Aorta (tissue), 5 donors: Measurements from ENCODE around the gene PSMD2. TPM values are rescaled to one million over a fixed set of nuclear protein-coding genes. Genes with fewer than 3 reads are reported as not detected.
A peak's percentile ranks its signal among the peaks of the same experiment; 100 is the strongest.

ENCODE experiments used
- ATAC-seq: fragments of 200-7000 bp; cut with Tn5 transposase; one replicate; pipeline ENCODE4 v1.9.1; 2022; ENCODE audit warnings: moderate library complexity; ENCODE audit not compliant: low FRiP score
- DNase-seq, 2 donors: peaks; one replicate each; pipeline ENCODE4 v3.0.0-alpha.2; 2020
- H3K27ac ChIP-seq, 2 donors: one replicate each; pipeline ENCODE4 v1.5.1; 2013; ENCODE audit warnings: low read length in 2 of 2, mild to moderate bottlenecking in 2 of 2, moderate library complexity in 2 of 2, control low read depth in 1 of 2, inconsistent platforms in 1 of 2, low read depth in 1 of 2
- H3K27me3 ChIP-seq, 2 donors: one replicate each; pipeline ENCODE4 v1.6.1; 2013; ENCODE audit warnings: control low read depth in 1 of 2, low read length in 1 of 2, mild to moderate bottlenecking in 1 of 2, moderate library complexity in 1 of 2; ENCODE audit not compliant: insufficient read depth in 2 of 2, control insufficient read depth in 1 of 2
- H3K36me3 ChIP-seq, 2 donors: one replicate each; pipeline ENCODE4 v1.6.1; 2013; ENCODE audit warnings: control low read depth in 1 of 2, low read length in 1 of 2, mild to moderate bottlenecking in 1 of 2; ENCODE audit not compliant: insufficient read depth in 2 of 2, control insufficient read depth in 1 of 2
- H3K4me1 ChIP-seq, 2 donors: one replicate each; pipeline ENCODE4 v1.6.1; 2013; ENCODE audit warnings: low read length in 2 of 2, control low read depth in 1 of 2, mild to moderate bottlenecking in 1 of 2, moderate library complexity in 1 of 2; ENCODE audit not compliant: insufficient read depth in 2 of 2, control insufficient read depth in 1 of 2
- H3K4me3 ChIP-seq, 2 donors: one replicate each; pipeline ENCODE4 v1.5.1; 2013; ENCODE audit warnings: low read length in 2 of 2, control low read depth in 1 of 2, mild to moderate bottlenecking in 1 of 2
- H3K9me3 ChIP-seq: one replicate; pipeline ENCODE4 v1.6.1; 2013; ENCODE audit warnings: mild to moderate bottlenecking, low read length; ENCODE audit not compliant: control insufficient read depth
- WGBS, 2 donors: extraction: QIAGEN DNeasy Blood & Tissue Kit; methylation state at CpG; one replicate each; pipeline ENCODE4 v1.1.7; 2013; 5-methylcytosine and 5-hydroxymethylcytosine counted together
- intact Hi-C, 2 donors: fragments of 100-400 bp; cut with DNase I; formaldehyde crosslinking; loops; one replicate each; pipeline versions ENCODE4 v1.14.2 to v1.15.0; 2022
- polyA plus RNA-seq, 2 donors: library from polyadenylated mRNA; stranded (reverse); fragments of 200-250 nt; gene quantifications; one replicate each; pipeline ENCODE4 v1.2.3, GENCODE V29; 2013
- total RNA-seq, 2 donors: library from RNA; stranded (reverse); fragmentation: NEBNext Ultra II Directional; extraction: Animal tissue kit (Norgen Biotek cat#: 25700); gene quantifications; one replicate each; pipeline ENCODE4 v1.2.1, GENCODE V29; 2021
- donor health status: healthy with polysubstance abuse.
- donor health status: Bipolar disorder and iron deficiency.
- donor health status: DM: no; HTN: no; CAD: no.
- donor health status: DM: no; HTN: no; CAD: no.
- donor health status: DM: yes; HTN: yes; CAD: no.

Gene PSMD2
- total and polyA plus RNA-seq, 4 donors, result 116 to 143 (median 139) TPM

DNA sequence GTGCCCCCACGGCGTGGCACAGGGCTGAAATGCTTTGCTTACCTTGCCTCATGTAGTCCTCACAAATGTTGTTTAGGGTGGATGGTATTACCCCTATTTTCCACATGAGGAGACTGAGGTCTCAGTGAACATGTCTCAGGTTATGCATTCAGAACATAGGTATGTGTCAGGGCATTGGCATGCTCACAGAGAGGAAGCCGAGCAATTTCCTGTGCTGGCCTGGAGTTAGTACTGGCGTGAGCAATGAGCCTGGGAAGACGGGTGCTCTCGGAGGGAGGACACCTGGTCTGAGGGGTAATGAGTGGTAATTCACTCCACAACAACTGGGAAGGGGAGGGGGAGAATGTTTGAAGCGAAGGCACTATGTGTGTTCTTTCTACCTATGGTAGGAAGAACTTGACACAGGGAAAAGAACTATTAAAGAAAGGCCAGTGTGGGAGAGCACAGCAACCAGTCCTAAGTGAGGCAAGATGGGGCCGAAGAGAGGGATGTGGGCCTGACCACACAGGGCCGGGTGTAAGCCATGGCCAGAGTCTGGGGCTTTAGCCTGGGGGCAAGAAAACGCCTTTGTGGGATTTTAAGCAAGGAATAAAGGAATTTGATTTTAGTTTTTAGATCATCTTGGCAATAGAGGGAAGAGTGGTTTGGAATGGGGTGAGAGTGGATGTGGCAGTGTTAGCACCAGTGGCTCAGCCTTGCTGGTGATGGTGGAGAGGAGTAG is 33.5 kb downstream of the PSMD2 start:
- Histone ChIP-seq H3K4me1 (no peaks in the 10 kb centered on the region), H3K27ac (no peak overlapping the region), H3K36me3 (peaks cover 8 to 10% of the 10 kb centered on the region in 2 donors), H3K9me3 (no peaks in the 10 kb centered on the region), H3K4me3 (no peak overlapping the region), H3K27me3 (no peaks in the 10 kb centered on the region)
- WGBS, 2 donors, result 54 to 60% methylated on average over 10 of the region's 10 CpGs
- ATAC-seq (no peak), DNase-seq (peak in 1 of 2 donors; percentile 65)
- intact Hi-C loops, result no loop called here

DNA sequence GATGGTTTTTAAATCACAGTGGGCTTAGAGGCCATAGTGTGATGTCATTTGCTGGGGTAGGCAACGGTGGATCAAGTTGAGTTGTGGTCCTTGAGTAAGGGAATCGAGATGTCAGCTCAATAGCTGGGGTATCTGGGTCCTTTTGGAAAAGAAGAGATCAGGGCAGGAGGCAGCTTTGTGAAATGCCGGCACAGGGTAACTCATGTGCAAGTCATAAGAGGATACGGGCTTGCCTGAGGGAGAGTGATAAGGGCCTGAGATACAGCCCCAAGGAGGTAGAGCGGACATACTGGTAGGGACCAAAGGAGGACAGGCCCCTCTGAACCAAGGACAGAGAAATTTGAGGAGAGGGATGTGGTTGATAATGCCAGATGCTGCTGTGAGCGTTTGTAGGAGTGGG is 34.1 kb downstream of the PSMD2 start:
- intact Hi-C loops, result no loop called here
- DNase-seq, result no peak
- no peak for ATAC-seq
- Histone ChIP-seq H3K9me3 (no peaks in the 10 kb centered on the region), H3K36me3 (peaks cover 8% of the 10 kb centered on the region in 2 donors), H3K27ac (peak overlapping the region in 1 of 2 donors; percentile 12), H3K4me3 (no peak overlapping the region), H3K27me3 (no peaks in the 10 kb centered on the region), H3K4me1 (no peaks in the 10 kb centered on the region)
- WGBS, 2 donors, result 76 to 78% methylated on average over 6 of the region's 6 CpGs

DNA sequence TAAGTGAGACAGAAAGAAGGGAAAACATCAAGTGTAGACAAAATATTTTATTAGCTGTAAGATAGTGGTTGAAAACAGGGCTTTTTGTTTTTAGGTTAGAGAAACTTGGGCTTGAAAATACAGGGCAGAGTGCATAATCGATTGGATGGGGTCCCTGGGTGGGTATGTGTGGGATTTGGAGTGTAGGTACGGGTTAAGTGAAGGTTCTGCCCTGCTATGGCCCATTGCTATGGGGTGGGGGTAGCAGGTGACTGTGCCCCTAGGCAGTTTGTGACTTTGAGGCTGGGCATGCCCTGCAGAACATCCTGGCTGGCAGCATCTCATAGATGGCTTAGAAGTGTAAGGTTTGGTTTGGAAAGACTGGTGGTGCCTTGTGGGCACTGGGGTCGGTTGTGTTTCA is 34.7 kb downstream of the PSMD2 start:
- Histone ChIP-seq H3K27me3 (no peaks in the 10 kb centered on the region), H3K4me1 (no peaks in the 10 kb centered on the region), H3K27ac (peak overlapping the region in 1 of 2 donors; percentile 7), H3K4me3 (no peak overlapping the region), H3K36me3 (peaks cover 4 to 8% of the 10 kb centered on the region in 2 donors), H3K9me3 (no peaks in the 10 kb centered on the region)
- no peak for ATAC-seq
- WGBS, 2 donors, result 77 to 78% methylated on average over 3 of the region's 3 CpGs
- intact Hi-C loops, result loop anchor here (2.0 kb wide), 1 partner anchor 13 kb away; no protein-coding TSS in a partner anchor
- no peak for DNase-seq

DNA sequence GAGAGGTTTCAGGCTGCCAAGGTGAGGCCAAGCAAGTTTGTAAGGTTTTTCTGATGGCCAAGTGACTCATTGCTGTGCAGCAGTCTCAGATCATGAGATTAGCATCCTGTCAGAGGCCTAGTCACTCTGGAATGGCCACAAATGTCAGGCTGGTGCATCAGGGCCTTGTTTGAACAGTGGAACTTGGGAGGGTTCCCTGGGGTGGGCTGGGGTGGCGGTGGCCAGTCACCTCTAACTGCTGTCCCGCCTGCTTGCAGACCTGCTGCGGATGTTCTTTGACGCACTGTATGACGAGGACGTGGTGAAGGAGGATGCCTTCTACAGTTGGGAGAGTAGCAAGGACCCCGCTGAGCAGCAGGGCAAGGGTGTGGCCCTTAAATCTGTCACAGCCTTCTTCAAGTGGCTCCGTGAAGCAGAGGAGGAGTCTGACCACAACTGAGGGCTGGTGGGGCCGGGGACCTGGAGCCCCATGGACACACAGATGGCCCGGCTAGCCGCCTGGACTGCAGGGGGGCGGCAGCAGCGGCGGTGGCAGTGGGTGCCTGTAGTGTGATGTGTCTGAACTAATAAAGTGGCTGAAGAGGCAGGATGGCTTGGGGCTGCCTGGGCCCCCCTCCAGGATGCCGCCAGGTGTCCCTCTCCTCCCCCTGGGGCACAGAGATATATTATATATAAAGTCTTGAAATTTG is 35.6 kb downstream of the PSMD2 start:
- 74% methylated on average over 15 of the region's 15 CpGs for WGBS, 2 donors
- Histone ChIP-seq H3K27ac (no peak overlapping the region), H3K4me3 (no peak overlapping the region), H3K9me3 (no peaks in the 10 kb centered on the region), H3K4me1 (no peaks in the 10 kb centered on the region), H3K27me3 (no peaks in the 10 kb centered on the region), H3K36me3 (peaks cover 2 to 8% of the 10 kb centered on the region in 2 donors)
- DNase-seq (no peak), ATAC-seq (no peak)
- intact Hi-C loops, result loop anchor here (2.0 kb wide), 1 partner anchor 14 kb away; no protein-coding TSS in a partner anchor

DNA sequence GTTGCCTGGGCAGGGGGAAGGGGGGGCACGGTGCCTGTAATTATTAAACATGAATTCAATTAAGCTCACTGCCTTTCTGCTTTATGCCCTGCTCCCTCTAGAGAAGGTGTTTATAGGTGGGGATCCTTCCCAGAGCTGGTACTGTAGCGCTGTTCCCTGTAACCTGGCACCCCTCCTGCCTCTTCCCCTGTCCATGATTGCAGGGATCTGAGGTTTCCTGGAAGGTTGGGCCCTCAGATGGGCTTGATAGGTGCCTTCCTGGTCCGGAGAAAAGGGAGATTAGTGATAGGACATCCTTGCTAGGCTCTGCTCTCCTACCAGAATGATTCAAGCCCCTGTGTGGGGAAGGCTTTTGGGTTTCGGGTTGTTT is 36.2 kb downstream of the PSMD2 start:
- Histone ChIP-seq H3K4me3 (no peak overlapping the region), H3K9me3 (no peaks in the 10 kb centered on the region), H3K27me3 (no peaks in the 10 kb centered on the region), H3K4me1 (no peaks in the 10 kb centered on the region), H3K27ac (peak overlapping the region; percentile 71 to 92), H3K36me3 (peaks cover 2 to 8% of the 10 kb centered on the region in 2 donors)
- no peak for DNase-seq
- intact Hi-C loops, result loop anchor here (2.0 kb wide), 1 partner anchor 14 kb away; no protein-coding TSS in a partner anchor
- WGBS, 2 donors, result 48 to 51% methylated on average over 4 of the region's 4 CpGs
- no peak for ATAC-seq

DNA sequence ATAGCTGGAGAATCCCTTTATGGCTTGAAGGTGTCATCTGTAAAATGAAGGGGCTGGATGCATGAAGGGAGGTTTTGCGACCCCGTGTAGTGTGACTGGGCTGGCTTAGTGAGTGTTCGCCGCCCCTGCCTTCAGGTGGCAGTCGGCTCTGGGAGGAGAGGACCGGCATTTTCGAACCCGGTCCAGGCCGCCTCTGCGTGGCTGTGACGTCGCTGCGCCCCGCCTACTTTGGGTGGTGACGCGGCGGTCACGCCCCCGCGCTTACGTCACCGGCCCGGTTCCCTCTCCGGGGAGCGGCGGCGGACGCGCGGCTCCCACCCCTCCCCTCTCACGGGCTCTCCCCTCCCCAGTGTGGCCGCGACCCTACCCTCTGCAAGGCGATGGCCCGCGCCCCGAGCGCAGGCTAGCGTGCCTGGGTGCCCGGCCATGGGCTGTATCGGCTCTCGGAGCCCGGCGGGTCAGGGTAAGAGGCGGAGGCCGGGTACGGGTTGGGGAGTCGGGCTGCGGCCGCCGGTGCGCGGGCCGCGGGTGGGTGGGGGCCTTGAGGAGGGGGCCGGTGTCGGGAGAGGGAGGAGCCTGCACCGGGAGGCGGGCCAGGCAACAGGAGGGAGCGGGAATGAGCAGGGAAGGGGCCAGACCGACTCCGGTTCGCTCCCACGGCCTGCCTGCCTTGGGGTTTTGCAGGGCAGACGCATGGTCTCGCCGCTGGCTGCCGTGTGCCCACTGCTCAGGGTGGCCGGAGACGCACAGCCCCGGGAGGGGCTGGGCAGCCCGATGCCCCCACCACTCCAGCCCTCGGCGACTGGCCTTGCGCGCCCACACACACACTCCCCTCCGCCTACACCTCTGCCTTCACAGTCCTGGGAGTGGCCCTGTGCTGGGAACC is 36.9 kb downstream of the PSMD2 start:
- no peaks in the 10 kb centered on the region for H3K27me3 ChIP-seq

DNA sequence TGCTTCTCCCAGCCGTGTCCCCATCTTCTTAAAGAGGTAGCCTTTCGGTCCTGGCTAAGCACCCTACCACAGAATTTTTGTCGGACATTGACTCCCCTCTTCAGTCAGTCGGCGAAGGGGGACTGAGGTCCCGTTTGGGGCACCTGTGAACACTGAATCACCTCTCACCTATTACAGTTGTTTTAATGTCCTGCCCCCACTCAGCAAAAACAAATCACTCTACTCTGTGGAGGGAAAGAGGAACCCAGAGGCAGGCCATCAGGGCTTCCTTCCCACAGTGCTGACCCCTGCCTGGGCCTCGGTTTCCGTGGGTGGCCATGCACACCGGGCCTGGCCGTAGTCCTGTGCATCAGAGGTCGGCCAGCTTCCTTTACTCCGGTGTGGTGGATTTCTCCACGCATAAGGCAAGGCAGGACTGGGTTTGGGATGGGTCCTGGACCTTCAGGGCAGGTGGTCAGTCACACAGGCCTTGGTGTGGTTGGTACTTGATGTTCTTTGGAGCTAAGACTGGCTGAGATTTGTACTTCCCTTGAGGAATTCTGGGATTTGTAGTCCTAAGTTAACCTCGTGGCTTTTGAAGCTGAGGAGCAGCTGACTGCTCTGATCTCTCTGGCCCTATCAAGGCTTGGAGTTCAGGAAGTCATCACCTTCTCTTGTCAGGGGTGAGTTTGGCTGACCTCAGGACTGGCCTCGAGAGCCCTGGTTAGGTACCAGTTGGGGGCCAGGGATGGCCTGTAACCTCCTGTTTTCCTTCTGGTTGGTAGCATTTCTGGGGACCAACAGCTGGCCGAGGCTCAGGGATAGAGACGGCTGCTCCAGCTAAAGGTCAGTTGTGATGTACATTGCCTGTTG is 37.7 kb downstream of the PSMD2 start:
- no peaks in the 10 kb centered on the region for H3K27me3 ChIP-seq
- WGBS, 2 donors, result 3% methylated on average over 17 of the region's 17 CpGs

More for the DNA sequence above, 36.9 kb downstream of the PSMD2 start:
- Histone ChIP-seq H3K36me3 (peaks cover 2 to 8% of the 10 kb centered on the region in 2 donors), H3K9me3 (no peaks in the 10 kb centered on the region), H3K27ac (peak overlapping the region; percentile 85 to 93), H3K4me3 (peak overlapping the region; percentile 19 to 73), H3K4me1 (no peaks in the 10 kb centered on the region)
- intact Hi-C loops, result loop anchor here (2.0 kb wide), 1 partner anchor 15 kb away; no protein-coding TSS in a partner anchor
- ATAC-seq, result peak; percentile 85
- WGBS, 2 donors, result 0 to 1% methylated on average over 67 to 77 of the region's 77 CpGs
- peak; percentile 90 to 97 for DNase-seq

More for the DNA sequence above, 37.7 kb downstream of the PSMD2 start:
- Histone ChIP-seq H3K9me3 (no peaks in the 10 kb centered on the region), H3K4me1 (no peaks in the 10 kb centered on the region), H3K27ac (peak overlapping the region; percentile 78 to 93), H3K36me3 (peaks cover 1 to 5% of the 10 kb centered on the region in 2 donors), H3K4me3 (peak overlapping the region; percentile 19 to 73)
- ATAC-seq (peak; percentile 72), DNase-seq (no peak)
- intact Hi-C loops, result loop anchor here in 1 of 2 donors (1.0 kb wide), 1 partner anchor 22 kb away; the partner anchor contains the start of gene EIF4G1
